Epidermal melanocyte (primary cell): ENCODE measurements around the gene NDFIP1.

Source experiments
- DNase-seq: peaks from one replicate; pipeline ENCODE4 v3.0.0; 2011; ENCODE audit warnings: low spot score; ENCODE audit not compliant: insufficient read length

NDFIP1 gene

GRCh38 chr5:142091012-142091411, 17.6 kb upstream of the NDFIP1 start:
- DNase-seq, result no peak

- DNase-seq, result no peak
These were observed 16.7 kb upstream of the NDFIP1 start for GRCh38 chr5:142091922-142092321.

DNA sequence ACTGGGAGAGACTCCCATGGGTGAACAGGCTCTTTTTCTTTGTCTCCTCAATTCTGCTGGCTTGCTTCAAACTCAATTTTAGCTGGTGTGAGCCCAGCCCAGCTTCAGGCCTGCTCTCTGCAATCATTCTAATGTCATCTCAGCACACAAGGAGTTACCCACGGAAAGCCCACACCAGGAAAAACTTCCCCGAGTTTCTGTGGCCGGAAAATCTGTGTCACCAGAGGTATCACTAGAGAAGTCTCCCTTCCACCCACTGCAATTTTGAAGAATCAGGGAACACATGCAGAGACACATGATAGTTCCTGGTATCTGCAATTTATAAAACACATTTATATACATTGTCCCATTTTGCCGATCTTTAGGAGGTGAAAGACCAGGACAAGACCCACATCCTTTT, 13.5 kb upstream of the NDFIP1 start:
- DNase-seq, result no peak

DNA sequence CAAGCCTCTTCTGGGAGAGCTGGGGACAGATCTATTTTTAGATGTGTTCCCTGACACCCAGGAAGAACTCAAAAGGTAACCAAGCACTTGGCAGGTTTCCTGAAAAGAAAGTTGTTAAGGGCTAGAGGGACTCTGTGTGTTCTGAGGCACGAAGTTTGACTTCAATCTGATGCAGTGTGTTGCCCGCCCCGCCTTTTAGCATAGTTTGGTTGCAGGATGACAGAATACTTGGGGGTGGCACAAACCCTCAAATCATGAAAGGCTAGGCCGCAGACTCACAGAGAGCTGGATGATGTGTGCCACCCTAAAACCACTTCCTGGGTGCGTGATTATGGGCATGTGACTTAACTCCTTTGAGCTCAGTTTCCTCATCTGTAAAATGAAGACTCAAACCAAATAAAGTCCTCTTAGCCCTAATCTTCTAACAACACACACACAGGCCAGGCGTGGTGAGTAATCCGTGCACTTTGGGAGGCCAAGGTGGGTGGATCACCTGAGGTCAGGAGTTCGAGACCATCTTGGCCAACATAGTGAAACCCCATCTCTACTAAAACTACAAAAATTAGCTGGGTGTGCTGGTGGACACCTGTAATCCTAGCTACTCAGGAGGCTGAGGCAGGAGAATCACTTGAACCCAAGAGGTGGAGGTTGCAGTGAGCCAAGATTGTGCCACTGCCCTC, 12.8 kb upstream of the NDFIP1 start:
- no peak for DNase-seq

GRCh38 chr5:142096382-142096781, 12.2 kb upstream of the NDFIP1 start:
- DNase-seq, result no peak

DNA sequence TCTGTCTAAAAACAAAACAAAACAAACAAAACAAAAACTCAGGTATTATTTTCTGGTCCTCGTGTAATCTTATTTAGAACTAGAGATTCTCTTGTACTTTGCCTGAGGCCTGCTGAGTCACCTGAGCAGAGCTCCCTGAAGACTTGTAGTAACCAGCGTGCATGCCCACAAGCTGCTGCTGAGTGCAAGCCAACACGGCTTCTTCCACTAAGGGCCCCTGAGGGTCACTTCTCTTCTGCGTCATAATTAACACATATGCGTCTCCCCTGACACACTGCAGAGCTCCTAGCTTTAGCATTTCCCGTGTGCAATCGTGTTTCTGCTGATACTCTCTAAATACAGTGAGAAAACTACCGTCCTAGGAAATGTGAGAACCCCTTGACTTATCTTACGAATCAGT, 10.9 kb upstream of the NDFIP1 start:
- no peak for DNase-seq

- no peak for DNase-seq
These were observed 10.3 kb upstream of the NDFIP1 start for GRCh38 chr5:142098275-142098674.

DNA sequence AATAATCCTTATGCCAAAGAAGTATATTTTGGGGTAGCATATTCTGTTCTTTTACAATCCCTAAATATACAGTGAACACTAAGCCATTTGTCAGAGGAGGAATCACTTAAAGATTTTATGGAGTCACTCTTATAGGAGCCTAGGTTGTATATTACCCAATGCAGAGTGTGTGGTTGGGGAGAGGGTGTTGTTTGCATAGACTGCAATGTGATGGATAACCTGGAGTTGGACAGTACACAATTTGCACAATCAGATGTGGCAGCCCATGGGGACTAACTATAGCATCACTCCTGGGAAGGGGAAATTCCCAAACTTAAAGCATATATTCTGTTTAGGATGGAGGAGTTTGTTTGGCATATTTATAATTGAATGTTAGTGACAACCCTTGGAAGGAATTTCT, 9.6 kb upstream of the NDFIP1 start:
- no peak for DNase-seq

- no peak for DNase-seq
These were observed 8.3 kb upstream of the NDFIP1 start for GRCh38 chr5:142100307-142100706.

- no peak for DNase-seq
These were observed 5.4 kb upstream of the NDFIP1 start for GRCh38 chr5:142102980-142103740.

GRCh38 chr5:142104491-142104890, 4.1 kb upstream of the NDFIP1 start:
- DNase-seq, result no peak

- DNase-seq, result peak; percentile 25
These were observed 2.5 kb upstream of the NDFIP1 start for GRCh38 chr5:142106061-142106460.

- DNase-seq, result no peak
These were observed 1.4 kb upstream of the NDFIP1 start for GRCh38 chr5:142107036-142107735.

- DNase-seq, result no peak
These were observed 695 bp upstream of the NDFIP1 start for GRCh38 chr5:142107736-142108431.

DNA sequence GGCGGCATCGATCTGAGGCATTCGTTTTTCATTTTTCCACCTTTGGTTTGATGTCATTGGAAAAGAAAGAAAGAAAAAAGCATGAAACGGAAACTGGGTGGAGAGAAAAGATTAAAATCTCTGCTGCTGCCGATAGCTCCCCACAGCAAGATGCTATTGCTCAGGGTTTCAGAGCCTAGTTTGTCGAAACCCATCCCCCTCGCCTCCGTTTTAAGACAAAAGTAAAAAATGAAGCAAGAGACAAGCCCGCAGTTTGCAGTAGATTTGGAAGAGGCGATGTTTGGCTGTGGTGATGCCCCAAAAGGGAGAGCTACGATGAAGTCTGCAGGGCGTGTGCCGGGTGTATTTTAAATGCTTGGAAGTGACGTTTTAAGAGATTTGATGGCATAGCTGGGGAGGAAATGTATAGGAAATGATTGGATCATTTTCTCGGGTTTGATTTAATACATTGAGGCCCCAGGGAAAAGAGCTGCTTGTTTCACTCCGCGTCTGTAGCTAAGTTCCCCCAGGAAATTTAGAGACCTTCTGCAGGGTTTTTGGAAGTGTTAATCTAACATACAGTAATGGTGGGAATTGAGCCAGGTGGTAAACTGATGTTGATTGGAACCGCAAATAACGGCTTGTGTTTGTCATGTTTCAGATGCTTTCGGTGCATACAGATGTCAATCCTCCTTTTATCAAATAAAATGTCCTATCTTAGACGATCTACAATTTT, 909 bp downstream of the NDFIP1 start:
- no peak for DNase-seq

GRCh38 chr5:142110046-142110531, 1.5 kb downstream of the NDFIP1 start:
- no peak for DNase-seq

- no peak for DNase-seq
These were observed 2.6 kb downstream of the NDFIP1 start for GRCh38 chr5:142110988-142111687.

- no peak for DNase-seq
These were observed 6.1 kb downstream of the NDFIP1 start for GRCh38 chr5:142114687-142115086.

DNA sequence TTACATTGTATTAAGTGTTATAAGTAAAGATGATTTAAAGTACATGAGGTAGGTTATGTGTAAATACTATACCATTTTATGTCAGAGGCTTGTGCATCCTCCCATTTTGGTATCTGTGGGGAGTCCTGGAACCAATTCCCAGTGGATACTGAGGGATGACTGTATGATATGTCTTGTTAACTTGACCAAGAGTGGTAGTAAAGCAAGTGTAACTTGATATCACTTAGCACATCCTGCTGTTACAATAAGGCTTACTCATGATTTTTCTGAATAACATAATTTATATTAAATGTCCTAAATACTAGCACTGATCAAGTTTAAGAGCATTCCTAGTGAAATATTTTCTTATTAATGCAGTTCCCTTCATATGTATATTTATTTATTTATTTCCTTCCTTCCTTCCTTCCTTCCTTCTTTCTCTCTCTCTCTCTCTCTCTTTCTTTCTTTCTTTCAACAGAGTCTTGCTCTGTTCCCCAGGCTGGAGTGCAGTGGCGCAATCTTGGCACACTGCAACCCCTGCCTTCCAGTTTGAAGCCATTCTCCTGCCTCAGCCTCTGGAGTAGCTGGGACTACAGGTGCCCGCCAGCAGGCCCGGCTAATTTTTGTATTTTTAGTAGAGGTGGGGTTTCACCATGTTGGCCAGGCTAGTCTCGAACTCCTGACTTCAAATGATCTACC, 7.5 kb downstream of the NDFIP1 start:
- DNase-seq, result no peak
